Glomerular visceral epithelial cell (primary cell): Measurements from ENCODE around the gene NDRG3.

ENCODE experiments used
- DNase-seq: peaks from one replicate; pipeline ENCODE4 v3.0.0-alpha.2; 2016; ENCODE audit errors: extremely low spot score

NDRG3 gene

GRCh38 chr20:36745927-36746659, at the start of gene NDRG3:
Gene NDRG3, minus strand, starts transcription at chr20:36746090. Its CDS starts 24,355 bp downstream, at chr20:36721735.
- DNase-seq, result peak; percentile 96

GRCh38 chr20:36794116-36794474, 48.2 kb upstream of the NDRG3 start:
- DNase-seq, result no peak

- no peak for DNase-seq
These were observed 47.6 kb upstream of the NDRG3 start for GRCh38 chr20:36793294-36794115.

GRCh38 chr20:36792422-36792821, 46.5 kb upstream of the NDRG3 start:
- DNase-seq, result peak; percentile 90

GRCh38 chr20:36791862-36792261, 46.0 kb upstream of the NDRG3 start:
- DNase-seq, result no peak

- DNase-seq, result no peak
These were observed 40.8 kb upstream of the NDRG3 start for GRCh38 chr20:36786663-36787062.

- no peak for DNase-seq
These were observed 40.4 kb upstream of the NDRG3 start for GRCh38 chr20:36786246-36786645.

GRCh38 chr20:36785308-36785707, 39.4 kb upstream of the NDRG3 start:
- DNase-seq, result no peak

GRCh38 chr20:36784900-36785299, 39.0 kb upstream of the NDRG3 start:
- DNase-seq, result no peak

GRCh38 chr20:36784116-36784515, 38.2 kb upstream of the NDRG3 start:
- no peak for DNase-seq

GRCh38 chr20:36779656-36780025, 33.8 kb upstream of the NDRG3 start:
- no peak for DNase-seq

GRCh38 chr20:36778831-36779655, 33.2 kb upstream of the NDRG3 start:
- DNase-seq, result no peak

GRCh38 chr20:36777576-36777975, 31.7 kb upstream of the NDRG3 start:
- no peak for DNase-seq

- no peak for DNase-seq
These were observed 31.3 kb upstream of the NDRG3 start for GRCh38 chr20:36777167-36777566.

GRCh38 chr20:36775826-36776225, 29.9 kb upstream of the NDRG3 start:
- no peak for DNase-seq

GRCh38 chr20:36775196-36775595, 29.3 kb upstream of the NDRG3 start:
- DNase-seq, result no peak

- peak; percentile 100 for DNase-seq
These were observed 27.9 kb upstream of the NDRG3 start, which contains the start of gene DSN1 for GRCh38 chr20:36773597-36774390. Gene DSN1, minus strand, starts transcription at chr20:36773763. Its CDS starts 2,305 bp downstream, at chr20:36771458.

GRCh38 chr20:36773107-36773596, 27.3 kb upstream of the NDRG3 start:
- no peak for DNase-seq

GRCh38 chr20:36770680-36771079, 24.8 kb upstream of the NDRG3 start:
- DNase-seq, result no peak

GRCh38 chr20:36768768-36769430, 23.0 kb upstream of the NDRG3 start:
- DNase-seq, result no peak

- DNase-seq, result no peak
These were observed 15.2 kb upstream of the NDRG3 start for GRCh38 chr20:36761125-36761524.
